IPS-20b (cell line): ENCODE data around the gene CERS5.

Experiments used
- H3K27ac ChIP-seq: one replicate; pipeline ENCODE4 v1.5.1; 2013; ENCODE audit warnings: low read length
- H3K27me3 ChIP-seq: 2 replicates; pipeline ENCODE4 v1.6.1; 2013; ENCODE audit warnings: mild to moderate bottlenecking, low read length, inconsistent platforms; ENCODE audit not compliant: insufficient read depth
- H3K36me3 ChIP-seq: 2 replicates; pipeline ENCODE4 v1.6.1; 2013; ENCODE audit warnings: low read depth, mild to moderate bottlenecking, inconsistent platforms, low read length, moderate library complexity; ENCODE audit not compliant: insufficient read depth
- H3K4me1 ChIP-seq: 2 replicates; pipeline ENCODE4 v1.6.1; 2013; ENCODE audit warnings: mild to moderate bottlenecking, control low read depth, inconsistent platforms, low read length, moderate library complexity; ENCODE audit not compliant: insufficient read depth
- H3K4me3 ChIP-seq: 2 replicates; pipeline ENCODE4 v1.5.1; 2013; ENCODE audit warnings: mild to moderate bottlenecking, low read length, inconsistent platforms
- H3K9ac ChIP-seq: 2 replicates; pipeline ENCODE4 v1.6.1; 2013; ENCODE audit warnings: low read depth, mild to moderate bottlenecking, inconsistent platforms, low read length, moderate library complexity
- H3K9me3 ChIP-seq: 2 replicates; pipeline ENCODE4 v1.6.1; 2013; ENCODE audit warnings: mild to moderate bottlenecking, low read depth, low read length, inconsistent platforms; ENCODE audit not compliant: insufficient read depth

The CERS5 gene

GRCh38 chr12:50107416-50108268, 59.5 kb downstream of the CERS5 start:
- H3K27me3 ChIP-seq = no peaks in the 10 kb centered on the region
- no peak overlapping the region for H3K9ac ChIP-seq
- no peaks in the 10 kb centered on the region for H3K36me3 ChIP-seq
- peaks cover 17% of the 10 kb centered on the region; the same call in 1 of the 2 replicates for H3K4me1 ChIP-seq
- H3K4me3 ChIP-seq = no peak overlapping the region
- no peaks in the 10 kb centered on the region for H3K9me3 ChIP-seq
- H3K27ac ChIP-seq = no peak overlapping the region

DNA sequence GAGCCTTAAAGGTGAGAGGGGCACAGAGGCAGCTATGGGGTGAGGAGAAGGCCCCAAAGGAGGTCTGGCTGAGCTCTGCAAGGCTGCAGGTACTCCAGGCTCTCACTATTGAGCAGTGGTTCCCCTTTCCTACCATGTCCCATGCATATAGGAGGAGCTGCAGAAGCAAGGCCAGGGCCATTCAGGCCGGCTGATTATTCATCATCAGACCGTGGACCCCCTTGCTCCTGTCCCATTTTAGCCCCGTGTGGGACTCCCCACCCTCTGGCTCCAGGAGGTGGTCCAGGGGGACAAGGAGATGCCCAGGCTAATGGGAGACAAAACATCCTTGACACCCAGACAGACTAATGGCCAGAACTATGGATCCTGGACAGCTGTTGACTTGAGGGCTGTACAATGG, 60.3 kb downstream of the CERS5 start:
- H3K27me3 ChIP-seq = no peaks in the 10 kb centered on the region
- H3K9me3 ChIP-seq = no peaks in the 10 kb centered on the region
- no peak overlapping the region for H3K4me3 ChIP-seq
- H3K36me3 ChIP-seq = peaks cover 2% of the 10 kb centered on the region
- peaks cover 17% of the 10 kb centered on the region; the same call in 1 of the 2 replicates for H3K4me1 ChIP-seq
- H3K27ac ChIP-seq = no peak overlapping the region
- no peak overlapping the region for H3K9ac ChIP-seq

DNA sequence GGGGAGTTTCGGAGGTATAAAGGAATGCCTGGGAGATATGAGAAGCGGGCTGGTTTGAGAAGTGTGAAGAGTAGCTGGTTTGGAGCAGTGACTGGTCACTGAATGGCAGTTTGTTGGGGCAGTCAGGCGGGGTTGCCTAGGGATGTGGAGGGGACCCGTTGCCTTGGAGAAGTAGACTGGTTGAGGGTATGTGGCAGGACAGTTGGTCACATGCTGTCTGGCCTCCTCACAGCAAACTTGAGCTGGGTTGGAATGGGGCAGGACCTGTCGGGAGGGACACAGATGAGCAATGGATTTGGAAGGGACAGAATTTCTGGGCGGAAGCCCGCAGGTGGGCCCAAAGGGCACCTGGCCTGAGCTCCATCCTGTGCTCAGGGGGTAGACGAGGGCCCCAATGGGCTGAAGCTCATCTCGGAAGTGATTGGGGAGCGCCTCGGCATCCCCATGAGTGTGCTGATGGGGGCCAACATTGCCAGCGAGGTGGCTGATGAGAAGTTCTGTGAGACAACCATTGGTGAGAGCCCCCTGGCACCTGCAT, 61.2 kb downstream of the CERS5 start:
- Histone ChIP-seq H3K36me3 (peaks cover 5% of the 10 kb centered on the region), H3K4me3 (no peak overlapping the region), H3K9ac (no peak overlapping the region), H3K9me3 (no peaks in the 10 kb centered on the region), H3K27ac (no peak overlapping the region), H3K27me3 (no peaks in the 10 kb centered on the region), H3K4me1 (peaks cover 14% of the 10 kb centered on the region; the same call in 1 of the 2 replicates)

DNA sequence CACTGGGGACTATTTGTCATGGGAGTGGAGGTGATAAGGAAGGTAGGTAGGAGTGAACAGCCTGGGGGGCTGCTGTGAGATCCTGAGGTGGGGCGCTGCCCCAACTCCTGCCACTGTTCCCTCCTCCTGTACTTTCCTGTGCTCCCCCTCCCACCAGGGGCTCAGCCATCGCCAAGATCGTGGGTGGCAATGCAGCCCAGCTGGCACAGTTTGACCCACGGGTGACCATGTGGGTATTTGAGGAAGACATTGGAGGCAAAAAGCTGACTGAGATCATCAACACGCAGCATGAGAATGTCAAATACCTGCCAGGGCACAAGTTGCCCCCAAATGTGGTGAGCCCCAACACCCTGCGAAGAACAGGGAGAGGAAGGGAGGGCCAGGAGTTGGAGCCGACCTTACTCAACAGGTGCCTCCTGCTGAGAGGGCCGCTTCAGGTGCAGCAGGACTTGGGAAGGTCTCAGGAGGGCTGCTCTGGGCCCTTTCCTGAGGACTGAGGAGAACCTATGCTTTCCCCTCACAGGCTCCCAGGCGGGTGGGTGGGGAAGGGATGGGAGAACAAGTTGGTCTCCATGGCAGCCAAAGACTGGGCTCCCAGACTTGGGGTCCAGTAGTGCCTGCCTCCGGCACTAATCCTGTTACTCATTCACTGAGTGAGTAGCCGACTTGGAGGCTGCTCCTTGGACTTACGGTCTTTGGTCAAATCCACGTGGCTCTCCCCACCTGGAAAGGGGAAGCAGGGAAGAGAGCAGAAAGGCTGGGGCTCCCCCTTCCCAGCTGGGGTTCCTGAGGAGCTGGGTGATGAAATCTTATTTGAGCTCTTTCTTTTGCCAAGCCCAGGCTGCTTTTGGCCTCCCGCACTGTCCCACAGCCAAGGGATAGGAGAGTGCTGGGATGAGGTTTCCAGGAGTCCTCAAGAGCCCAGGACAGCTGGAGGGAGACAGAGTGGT, 62.5 kb downstream of the CERS5 start:
- H3K27me3 ChIP-seq = no peaks in the 10 kb centered on the region
- H3K4me3 ChIP-seq = no peak overlapping the region
- H3K27ac ChIP-seq = no peak overlapping the region
- 0 out of 2 replicates have a peak, but pooled peaks cover 5% of the 10 kb centered on the region for H3K4me1 ChIP-seq
- no peaks in the 10 kb centered on the region for H3K9me3 ChIP-seq
- peaks cover 9% of the 10 kb centered on the region for H3K36me3 ChIP-seq
- no peak overlapping the region for H3K9ac ChIP-seq

DNA sequence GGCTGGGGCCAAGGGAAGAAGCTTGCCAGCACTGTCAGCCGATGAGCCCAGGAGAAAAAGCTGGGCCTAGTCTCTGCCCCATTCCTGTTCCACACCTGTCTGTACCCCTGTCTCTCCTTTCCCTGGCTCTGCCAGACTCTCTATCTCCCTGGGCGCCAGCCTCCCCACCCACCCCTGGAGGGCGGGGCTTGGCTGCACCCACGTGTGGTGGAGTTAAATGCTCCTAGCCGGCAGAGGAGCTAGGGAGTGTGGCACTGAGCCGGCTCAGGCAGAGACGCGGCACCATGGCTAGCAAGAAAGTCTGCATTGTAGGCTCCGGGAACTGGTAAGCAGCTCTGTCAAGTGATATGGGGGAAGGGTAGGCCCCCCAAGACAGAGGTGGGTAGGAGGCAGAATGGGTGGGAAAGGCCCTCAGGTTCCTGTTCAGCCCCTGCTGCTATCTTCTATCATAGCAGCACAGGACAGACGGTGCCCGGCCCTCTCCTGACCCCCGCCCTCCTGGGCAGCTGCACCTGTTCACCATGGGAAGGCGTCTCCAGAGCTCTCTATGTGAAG, 63.3 kb downstream of the CERS5 start, which contains the start of gene GPD1:
TSS of gene GPD1 (plus strand) at position 242 of the 555 bp plus-strand sequence. CDS start at position 285, 43 bp downstream.
- Histone ChIP-seq H3K36me3 (peaks cover 18% of the 10 kb centered on the region), H3K27ac (no peak within 1 kb of the TSS), H3K4me1 (0 out of 2 replicates have a peak, but pooled peaks cover 5% of the 10 kb centered on the region), H3K9me3 (no peaks in the 10 kb centered on the region), H3K27me3 (no peaks in the 10 kb centered on the region), H3K9ac (no peak within 1 kb of the TSS), H3K4me3 (no peak within 1 kb of the TSS)

DNA sequence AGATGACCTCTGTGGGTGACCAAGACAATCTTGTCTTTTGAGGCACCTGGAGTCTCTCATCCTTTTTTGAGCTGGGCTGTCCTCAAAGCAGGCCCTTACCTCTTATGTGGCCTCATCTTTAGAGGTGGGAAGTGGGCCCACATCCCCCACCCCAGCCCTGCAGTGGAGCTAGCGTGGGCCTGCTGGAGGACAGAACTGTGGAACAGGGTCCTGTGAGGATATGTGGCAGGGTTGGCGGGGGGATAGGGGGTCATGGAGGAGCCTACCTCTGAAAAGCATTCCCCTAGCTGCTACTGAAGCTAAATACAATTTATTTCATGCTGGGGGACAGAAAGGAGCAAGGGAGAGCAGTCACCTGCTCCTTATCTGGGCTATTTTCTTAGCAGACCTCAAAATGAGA, 63.8 kb downstream of the CERS5 start:
- no peak overlapping the region for H3K4me3 ChIP-seq
- no peak overlapping the region for H3K9ac ChIP-seq
- no peak overlapping the region for H3K27ac ChIP-seq
- H3K4me1 ChIP-seq = 0 out of 2 replicates have a peak, but pooled peaks cover 5% of the 10 kb centered on the region
- H3K36me3 ChIP-seq = peaks cover 23% of the 10 kb centered on the region
- H3K27me3 ChIP-seq = no peaks in the 10 kb centered on the region
- no peaks in the 10 kb centered on the region for H3K9me3 ChIP-seq

GRCh38 chr12:50102646-50103309, 64.4 kb downstream of the CERS5 start:
- Histone ChIP-seq H3K27me3 (no peaks in the 10 kb centered on the region), H3K9ac (no peak overlapping the region), H3K9me3 (no peaks in the 10 kb centered on the region), H3K4me3 (no peak overlapping the region), H3K4me1 (0 out of 2 replicates have a peak, but pooled peaks cover 5% of the 10 kb centered on the region), H3K36me3 (peaks cover 28% of the 10 kb centered on the region), H3K27ac (no peak overlapping the region)

DNA sequence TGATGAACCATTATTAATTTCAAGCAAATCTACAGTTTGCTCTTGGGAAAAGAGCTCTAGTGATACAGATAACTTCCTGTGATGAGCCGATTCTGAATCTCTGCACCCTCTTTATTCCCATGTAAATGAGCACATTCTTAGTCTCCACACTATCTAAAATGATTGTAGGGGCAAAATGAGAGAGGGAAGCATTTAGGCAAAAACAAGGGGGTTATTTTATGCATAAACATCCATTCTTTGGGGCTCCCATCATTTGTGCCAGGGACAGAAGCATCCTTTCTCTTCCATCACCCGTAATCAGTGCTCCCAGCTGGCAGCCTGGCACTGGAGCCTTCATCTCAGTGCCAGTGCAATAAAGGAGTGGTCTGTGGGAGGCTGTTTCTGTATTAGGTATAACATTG, 65.0 kb downstream of the CERS5 start:
- peaks cover 35% of the 10 kb centered on the region for H3K36me3 ChIP-seq

GRCh38 chr12:50101663-50102062, 65.5 kb downstream of the CERS5 start:
- no peak overlapping the region for H3K9ac ChIP-seq
- H3K36me3 ChIP-seq = peaks cover 39% of the 10 kb centered on the region

More for the DNA sequence above, 65.0 kb downstream of the CERS5 start:
- Histone ChIP-seq H3K9ac (no peak overlapping the region), H3K4me1 (0 out of 2 replicates have a peak, but pooled peaks cover 5% of the 10 kb centered on the region), H3K4me3 (no peak overlapping the region), H3K27ac (no peak overlapping the region), H3K27me3 (no peaks in the 10 kb centered on the region), H3K9me3 (no peaks in the 10 kb centered on the region)

GRCh38 chr12:50100561-50100960, 66.6 kb downstream of the CERS5 start:
- H3K27ac ChIP-seq = no peak overlapping the region
- H3K36me3 ChIP-seq = peaks cover 50% of the 10 kb centered on the region
- H3K9ac ChIP-seq = no peak overlapping the region

More at GRCh38 chr12:50101663-50102062, 65.5 kb downstream of the CERS5 start:
- Histone ChIP-seq H3K9me3 (no peaks in the 10 kb centered on the region), H3K27ac (no peak overlapping the region), H3K4me3 (no peak overlapping the region), H3K4me1 (0 out of 2 replicates have a peak, but pooled peaks cover 5% of the 10 kb centered on the region), H3K27me3 (no peaks in the 10 kb centered on the region)

More at GRCh38 chr12:50100561-50100960, 66.6 kb downstream of the CERS5 start:
- H3K9me3 ChIP-seq = no peaks in the 10 kb centered on the region
- no peaks in the 10 kb centered on the region for H3K27me3 ChIP-seq
- 0 out of 2 replicates have a peak, but pooled peaks cover 5% of the 10 kb centered on the region for H3K4me1 ChIP-seq
- no peak overlapping the region for H3K4me3 ChIP-seq
